Stimulated activated CD4-positive, alpha-beta T cell treated with anti-CD3 and anti-CD28 coated beads, TNF-alpha, amount 100 ng/mL, for 48 hours (primary cell): ENCODE data around the gene AP5Z1.
A peak's percentile ranks its signal among the peaks of the same experiment; 100 is the strongest.

ENCODE experiments used
- DNase-seq, 3 donors: peaks; one replicate each; pipeline ENCODE4 v3.0.0-alpha.2; 2020; ENCODE audit warnings: low read depth in 3 of 3

The AP5Z1 gene

DNA sequence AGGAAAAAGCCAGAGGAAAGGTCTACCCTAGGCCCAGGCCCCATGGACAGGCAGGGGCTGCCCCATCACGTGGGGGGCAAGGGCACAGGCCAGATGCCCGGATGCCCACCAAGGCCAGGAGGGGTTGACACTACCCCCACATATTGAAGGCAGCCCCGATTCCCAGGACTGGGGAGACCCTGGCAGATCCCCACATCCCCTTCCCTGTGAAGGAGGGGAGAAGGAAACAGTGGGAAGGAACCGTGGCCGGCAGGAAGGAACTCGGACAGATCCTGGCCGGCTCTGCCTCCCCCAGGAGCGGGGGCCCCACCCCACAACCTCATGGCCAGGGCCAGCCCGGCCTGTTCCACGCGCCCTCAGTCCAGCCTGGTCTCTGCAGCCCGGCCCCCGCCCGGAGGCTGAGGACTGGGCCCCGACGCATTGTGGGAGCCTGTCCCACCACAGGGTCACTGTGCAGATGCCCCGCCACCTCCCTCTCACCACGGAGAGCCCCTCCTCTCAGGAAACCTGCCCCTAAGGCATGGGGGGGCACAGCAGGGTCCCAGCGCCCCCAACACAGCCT is 45.1 kb downstream of the AP5Z1 start:
- DNase-seq: no peak

GRCh38 chr7:4820967-4821471 is 45.6 kb downstream of the AP5Z1 start:
- DNase-seq: no peak

GRCh38 chr7:4822677-4823076 is 47.3 kb downstream of the AP5Z1 start:
- DNase-seq: no peak

DNA sequence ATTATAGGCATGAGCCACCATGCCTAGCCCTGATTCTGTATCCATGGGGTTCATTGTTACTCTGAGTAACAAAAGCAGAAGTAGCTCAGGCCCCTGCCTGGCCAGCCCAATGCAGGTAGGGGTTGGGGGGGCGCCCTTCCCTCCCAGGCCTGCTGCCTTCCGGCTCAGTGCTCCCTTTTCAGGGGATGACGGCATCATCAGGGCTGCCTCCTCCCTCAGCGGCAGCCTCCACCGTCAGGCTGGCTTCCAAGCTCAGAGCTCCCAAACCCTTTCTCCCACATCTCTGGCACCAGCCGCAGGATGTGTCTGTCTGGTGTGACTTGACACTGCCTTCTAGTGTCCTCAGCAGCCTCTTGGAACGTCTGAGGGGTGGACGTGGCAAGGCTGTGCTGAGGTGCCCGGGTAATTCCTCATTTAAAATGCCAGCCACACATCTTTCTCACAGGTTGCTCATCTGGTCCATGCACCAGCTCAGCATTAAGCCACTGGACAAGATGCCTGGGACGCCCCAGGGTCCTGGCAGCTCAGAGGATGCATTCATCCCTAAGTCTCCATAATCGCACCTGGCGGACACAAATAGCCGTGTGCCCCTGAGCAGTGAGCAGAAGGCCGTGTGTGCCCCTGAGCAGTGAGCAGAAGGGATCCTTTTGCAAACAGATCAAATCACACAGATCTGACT is 48.2 kb downstream of the AP5Z1 start:
- DNase-seq: no peak

- DNase-seq: no peak
These were observed 48.8 kb downstream of the AP5Z1 start for GRCh38 chr7:4824120-4824775.

- DNase-seq: no peak
These were observed 49.7 kb downstream of the AP5Z1 start for GRCh38 chr7:4825081-4825480.

GRCh38 chr7:4828720-4829383 is 53.4 kb downstream of the AP5Z1 start:
- no peak for DNase-seq

GRCh38 chr7:4830176-4830575 is 54.8 kb downstream of the AP5Z1 start:
- peak; percentile 22 to 44 (median 25) for DNase-seq

GRCh38 chr7:4831723-4832495 is 56.5 kb downstream of the AP5Z1 start:
- DNase-seq: no peak

- no peak for DNase-seq
These were observed 57.3 kb downstream of the AP5Z1 start for GRCh38 chr7:4832711-4833110.

DNA sequence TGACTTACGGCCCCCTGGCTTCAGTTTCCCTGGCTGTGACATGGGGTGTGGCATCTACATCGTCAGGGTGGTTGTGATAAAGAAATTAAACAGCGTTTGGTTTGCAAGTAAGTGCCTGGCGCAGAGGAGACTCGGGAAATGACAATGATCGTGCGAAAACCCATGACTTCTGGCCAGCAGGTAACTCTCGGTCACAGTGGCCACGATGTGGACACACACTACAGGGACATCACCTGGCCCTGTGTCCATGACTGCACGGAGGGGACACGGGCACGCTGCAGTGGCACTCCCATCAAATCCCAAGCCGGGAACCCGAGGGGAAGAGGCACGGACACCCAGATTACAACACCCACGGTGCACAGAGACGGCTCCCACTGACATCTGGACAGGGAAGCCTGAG is 57.8 kb downstream of the AP5Z1 start:
- DNase-seq: no peak

- no peak for DNase-seq
These were observed 58.5 kb downstream of the AP5Z1 start for GRCh38 chr7:4833691-4834600.

DNA sequence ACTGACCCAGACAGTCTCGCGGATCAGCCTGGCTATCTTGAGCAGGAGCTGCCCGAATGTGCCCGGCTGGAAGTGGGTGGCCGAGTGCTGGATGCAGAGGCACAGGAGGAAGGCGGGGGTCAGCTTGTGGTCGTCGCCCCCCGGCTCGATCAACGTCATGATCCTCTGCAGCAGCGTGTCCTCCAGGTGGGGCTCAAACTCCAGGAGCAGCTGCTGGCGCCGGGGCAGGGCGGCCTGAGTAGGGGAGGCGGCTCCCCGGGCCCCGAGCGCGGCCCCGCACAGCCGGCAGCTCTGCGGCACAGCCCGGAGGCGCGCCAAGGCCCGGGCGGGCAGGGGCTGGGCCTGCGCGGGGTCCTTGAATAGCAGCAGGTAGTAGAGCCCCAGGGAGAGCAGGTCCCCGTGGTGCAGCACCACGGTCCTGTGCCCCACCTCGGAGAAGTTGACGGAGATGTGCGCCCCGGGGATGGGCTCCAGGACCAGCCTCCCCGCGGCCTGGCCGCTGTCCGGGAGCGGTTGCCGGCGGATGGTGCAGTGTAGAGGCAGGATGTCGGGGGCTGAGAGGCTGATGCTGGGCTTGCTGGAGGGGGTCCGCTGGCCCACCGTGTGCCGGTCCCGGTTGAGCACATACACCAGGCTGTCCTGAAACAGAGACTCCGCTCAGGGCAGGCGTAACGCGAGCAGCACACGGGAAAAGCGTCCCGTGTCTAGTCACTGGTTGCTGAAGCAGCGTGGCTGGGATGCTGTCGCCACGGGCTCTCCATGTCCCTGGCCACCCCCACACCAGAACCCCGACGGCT is 59.4 kb downstream of the AP5Z1 start:
- DNase-seq: no peak

DNA sequence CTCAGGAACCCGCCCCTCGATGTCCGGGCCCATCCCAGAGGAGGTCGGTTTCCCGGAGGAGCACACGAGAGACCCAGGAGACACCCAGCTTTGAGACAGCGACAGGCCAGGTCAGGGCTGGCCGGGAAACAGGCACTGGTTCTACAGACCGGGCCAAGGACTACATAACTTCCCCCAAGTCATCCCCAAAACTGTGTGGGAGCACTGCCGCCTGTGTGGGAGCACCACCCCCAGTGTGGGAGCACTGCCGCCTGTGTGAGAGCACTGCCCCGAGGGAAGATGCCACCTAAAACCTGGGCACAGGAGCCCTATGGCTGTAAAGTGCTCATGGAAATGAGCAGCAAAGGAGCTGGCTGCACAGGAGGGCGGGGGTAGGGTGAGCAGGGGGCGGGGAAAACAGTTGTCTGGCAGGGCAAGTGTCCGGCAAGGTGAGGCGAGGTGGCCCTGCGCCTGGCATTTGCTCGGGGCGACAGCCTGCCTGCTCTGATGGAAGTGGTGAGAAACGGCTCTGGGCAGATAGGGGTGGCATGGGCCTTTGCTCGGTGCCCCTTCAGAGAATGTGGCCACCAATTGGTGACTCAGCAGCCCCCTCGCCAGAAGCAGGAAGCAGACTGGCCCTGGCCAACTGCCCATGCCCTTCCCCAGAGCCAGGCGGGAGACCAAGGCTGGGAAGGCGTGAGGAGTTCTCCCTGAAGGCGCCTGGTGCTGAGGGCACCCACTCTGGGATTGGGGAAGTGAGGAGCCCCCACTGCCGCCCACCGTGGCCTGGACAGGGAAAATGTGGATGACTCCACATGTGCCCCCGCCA is 60.2 kb downstream of the AP5Z1 start:
- no peak for DNase-seq

DNA sequence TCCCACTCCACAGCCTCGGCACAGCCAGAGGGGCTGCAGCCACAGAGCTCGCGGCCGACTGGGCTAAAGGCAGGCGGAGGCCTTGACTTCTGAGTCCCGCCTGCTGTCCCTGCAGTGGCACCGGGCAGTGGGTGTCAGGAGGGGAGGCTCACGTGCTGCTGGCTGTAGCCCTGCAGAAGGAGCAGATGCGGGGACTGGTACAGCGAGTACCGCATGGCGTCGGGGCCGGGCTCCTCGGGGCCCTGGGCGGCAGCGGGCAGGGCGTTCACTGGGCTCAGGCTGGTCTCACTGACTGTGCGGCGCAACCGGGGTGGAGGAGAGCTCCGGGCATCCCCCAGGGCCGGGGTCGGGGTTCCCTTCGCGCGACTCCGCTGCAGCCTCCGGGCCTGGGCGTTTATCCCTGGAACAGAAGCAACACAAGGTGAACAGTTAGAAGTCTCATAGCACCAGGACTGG is 60.8 kb downstream of the AP5Z1 start:
- DNase-seq: no peak

DNA sequence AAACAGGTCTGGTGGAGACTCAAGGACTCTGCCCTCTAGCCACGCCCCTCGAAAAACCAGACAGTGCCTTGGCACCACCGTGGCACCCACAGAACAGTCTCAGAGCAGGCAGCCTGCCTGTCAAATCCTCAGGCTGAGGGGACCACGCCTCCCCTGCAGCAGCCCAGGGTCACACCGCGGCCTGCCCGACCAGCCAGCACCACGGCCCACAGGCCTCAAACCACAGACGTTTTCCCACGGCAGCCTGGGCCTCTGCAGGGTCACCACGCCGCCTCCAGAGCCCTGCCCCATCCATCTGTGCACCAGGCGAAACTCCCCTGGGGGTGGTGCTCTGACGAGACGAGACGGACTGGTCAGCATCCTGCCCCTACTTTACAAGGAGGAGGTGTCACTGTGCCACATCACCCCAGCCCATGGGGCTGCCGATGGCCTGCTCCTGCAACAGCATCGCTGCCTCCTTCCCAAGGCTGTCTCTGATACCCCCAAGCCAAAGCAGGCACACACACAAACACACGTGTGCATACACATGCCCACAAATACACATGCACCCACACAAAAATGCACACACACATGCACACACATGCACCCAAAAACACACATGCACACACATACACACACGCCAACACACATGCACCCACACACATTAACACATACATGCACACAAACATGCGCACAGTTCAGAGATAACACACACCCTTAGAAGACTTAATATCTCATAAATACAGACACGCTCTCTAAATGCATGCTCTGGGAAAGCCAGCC is 61.8 kb downstream of the AP5Z1 start:
- DNase-seq: no peak

DNA sequence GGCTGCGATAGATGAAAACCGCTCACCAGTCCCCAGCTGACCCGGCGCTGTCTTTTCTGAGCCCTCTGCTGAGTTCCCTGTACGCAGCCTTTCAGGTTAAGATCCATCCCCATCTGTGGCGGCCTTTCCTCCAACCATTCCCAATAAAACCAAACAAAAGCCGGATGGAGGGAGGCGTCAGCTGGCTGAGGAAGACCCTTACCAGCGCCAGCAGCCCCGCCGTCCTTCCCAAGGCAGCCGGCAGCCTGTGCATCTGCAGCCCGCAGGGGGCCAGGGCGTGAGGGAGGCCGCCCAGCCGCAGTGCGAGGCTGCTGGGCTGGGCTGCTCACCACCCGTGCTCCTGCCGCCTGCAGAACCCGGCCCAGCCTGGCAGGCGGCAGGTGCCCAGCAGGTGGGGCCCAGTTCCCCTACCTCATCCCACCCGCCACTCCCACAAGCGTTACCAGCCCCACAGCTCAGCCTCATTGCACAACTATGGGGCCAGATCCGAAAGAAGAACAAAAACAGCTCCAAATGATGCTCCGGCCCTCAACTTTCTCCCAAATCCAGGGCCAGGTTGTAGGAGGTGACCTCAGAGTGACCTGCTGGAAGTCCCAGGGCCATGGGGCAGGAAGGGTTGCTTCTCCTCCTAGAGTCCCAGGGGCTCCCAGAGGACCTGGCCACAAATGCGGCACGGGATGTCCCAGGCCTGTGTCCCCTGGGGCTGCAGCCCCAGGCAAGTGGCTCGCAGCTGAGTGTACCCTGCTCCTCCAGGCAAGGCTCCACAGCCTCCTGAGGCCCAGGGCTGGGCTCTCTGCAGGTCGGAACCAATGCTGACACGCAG is 62.6 kb downstream of the AP5Z1 start:
- no peak for DNase-seq
